ENCODE measurements around the gene CRYM. TPM values are rescaled to one million over a fixed set of nuclear protein-coding genes. Genes with fewer than 3 reads are reported as not detected.

CRYM gene
- total and polyA plus RNA-seq, 2 donors (not counting 3 experiments of a cell fraction or from before 2014, with no cell fraction given) = not detected

DNA sequence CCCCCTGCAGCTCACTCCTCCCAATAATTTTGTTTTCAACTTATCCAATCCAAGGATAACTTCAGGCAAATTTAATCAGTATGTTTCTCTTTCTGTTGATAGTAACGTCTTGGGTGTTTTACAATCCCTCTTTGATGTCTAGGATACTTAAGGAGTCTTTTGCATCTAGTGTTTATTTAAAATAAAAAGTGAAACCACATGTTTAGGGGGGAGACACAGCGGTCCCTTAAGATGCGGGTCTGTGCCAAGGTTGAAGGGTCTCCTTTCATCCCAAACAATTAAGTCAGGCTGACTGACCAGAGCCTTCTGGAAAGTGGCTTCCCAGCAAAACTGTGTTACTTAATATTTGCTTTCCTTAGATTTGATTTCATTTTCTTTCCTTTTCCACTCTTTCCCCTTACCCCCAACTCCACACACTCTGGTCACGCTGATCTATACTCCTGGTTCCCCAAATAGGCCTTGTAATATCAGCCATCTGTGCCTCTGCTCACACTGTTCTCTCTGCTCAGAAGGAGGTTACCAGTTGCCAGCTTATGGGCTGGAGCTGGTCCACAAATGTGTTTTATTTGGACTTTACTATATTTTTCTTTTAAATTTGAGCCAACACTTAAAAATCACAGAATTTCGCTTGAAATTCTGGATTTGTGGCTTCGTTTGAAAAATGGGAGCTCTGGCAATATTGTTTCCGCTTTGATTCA, 33.4 kb downstream of the CRYM start:
- no TSS peak for BruUV-seq (replicated peaks)
- TF ChIP-seq, protein P1, sequence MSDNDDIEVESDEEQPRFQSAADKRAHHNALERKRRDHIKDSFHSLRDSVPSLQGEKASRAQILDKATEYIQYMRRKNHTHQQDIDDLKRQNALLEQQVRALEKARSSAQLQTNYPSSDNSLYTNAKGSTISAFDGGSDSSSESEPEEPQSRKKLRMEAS (IDR thresholded peaks at IDR 0.05; ENCODE audit: insufficient read depth, insufficient read length) = no peak
- TF ChIP-seq EZH2 (IDR thresholded peaks at IDR 0.05; ENCODE audit: borderline replicate concordance, low read depth, low read length, severe bottlenecking) (no peak), FOS (IDR thresholded peaks at IDR 0.05; ENCODE audit: borderline replicate concordance, insufficient read depth, low read length) (no peak), POLR2AphosphoS5 (IDR thresholded peaks at IDR 0.05; ENCODE audit: insufficient read depth, low read depth, low read length) (no peak), POLR2A (IDR thresholded peaks at IDR 0.05; ENCODE audit: low read depth, low read length) (no peak), GATA2 (IDR thresholded peaks at IDR 0.05; ENCODE audit: insufficient read depth, insufficient read length, low read depth, low read length) (no peak), JUN (IDR thresholded peaks at IDR 0.05; ENCODE audit: borderline replicate concordance, insufficient read depth, insufficient read length, low read depth) (no peak), MYC (IDR thresholded peaks at IDR 0.05; ENCODE audit: low read depth, low read length) (no peak)
- TF ChIP-seq, protein P2, sequence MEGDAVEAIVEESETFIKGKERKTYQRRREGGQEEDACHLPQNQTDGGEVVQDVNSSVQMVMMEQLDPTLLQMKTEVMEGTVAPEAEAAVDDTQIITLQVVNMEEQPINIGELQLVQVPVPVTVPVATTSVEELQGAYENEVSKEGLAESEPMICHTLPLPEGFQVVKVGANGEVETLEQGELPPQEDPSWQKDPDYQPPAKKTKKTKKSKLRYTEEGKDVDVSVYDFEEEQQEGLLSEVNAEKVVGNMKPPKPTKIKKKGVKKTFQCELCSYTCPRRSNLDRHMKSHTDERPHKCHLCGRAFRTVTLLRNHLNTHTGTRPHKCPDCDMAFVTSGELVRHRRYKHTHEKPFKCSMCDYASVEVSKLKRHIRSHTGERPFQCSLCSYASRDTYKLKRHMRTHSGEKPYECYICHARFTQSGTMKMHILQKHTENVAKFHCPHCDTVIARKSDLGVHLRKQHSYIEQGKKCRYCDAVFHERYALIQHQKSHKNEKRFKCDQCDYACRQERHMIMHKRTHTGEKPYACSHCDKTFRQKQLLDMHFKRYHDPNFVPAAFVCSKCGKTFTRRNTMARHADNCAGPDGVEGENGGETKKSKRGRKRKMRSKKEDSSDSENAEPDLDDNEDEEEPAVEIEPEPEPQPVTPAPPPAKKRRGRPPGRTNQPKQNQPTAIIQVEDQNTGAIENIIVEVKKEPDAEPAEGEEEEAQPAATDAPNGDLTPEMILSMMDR (IDR thresholded peaks at IDR 0.05; ENCODE audit: extremely low read depth in 1 of 2, insufficient read depth in 1 of 2, low read depth in 1 of 2, low read length in 2 of 2) = no peak
- CTCF ChIA-PET = no interaction called here
- Histone ChIP-seq H3K9me3 (replicated peaks; ENCODE audit: control insufficient read depth, insufficient read depth, low read length) (no peaks in the 10 kb centered on the region), H4K20me1 (replicated peaks; ENCODE audit: control insufficient read depth, extremely low read depth, insufficient read depth, low read length) (no peaks in the 10 kb centered on the region), H3K79me2 (ENCODE audit: control insufficient read depth, insufficient read depth, low read length) (no peaks in the 10 kb centered on the region), H3K36me3 (ENCODE audit: control insufficient read depth in 2 of 2, extremely low read depth in 1 of 2, insufficient read depth in 2 of 2, low read length in 2 of 2) (no peaks in the 10 kb centered on the region), H3K27ac (ENCODE audit: insufficient read depth, low read depth, low read length) (no peak overlapping the region), H3K4me2 (ENCODE audit: insufficient read depth, low read length) (no peak overlapping the region), H3K9me1 (replicated peaks; ENCODE audit: control insufficient read depth, extremely low read depth, insufficient read depth, low read length) (no peaks in the 10 kb centered on the region), H3K27me3 (ENCODE audit: control insufficient read depth in 2 of 2, insufficient read depth in 2 of 2, low read length in 2 of 2) (peaks cover 6 to 8% of the 10 kb centered on the region in 2 experiments), H3K4me1 (ENCODE audit: control insufficient read depth, extremely low read depth, insufficient read depth, low read length) (no peaks in the 10 kb centered on the region), H2AFZ (ENCODE audit: low read depth, low read length) (no peak overlapping the region), H3K9ac (replicated peaks; ENCODE audit: extremely low read depth, insufficient read depth, low read length) (no peak overlapping the region), H3K4me3 (replicated peaks in 1 of 3; ENCODE audit: insufficient read depth in 1 of 3, low read depth in 1 of 3, low read length in 3 of 3) (no peak overlapping the region)
- no peak for FAIRE-seq
- DNase-seq (ENCODE audit: low read depth, low spot score) = no peak
- dilution Hi-C loops (cut with MboI; ENCODE audit: extremely low pct_ligation_motif_present, low sequenced_read_pairs) = no loop called here
- POLR2A ChIA-PET = no interaction called here
- intact Hi-C loops (cut with micrococcal nuclease) = no loop called here

Measured in endothelial cell of umbilical vein (primary cell).